ENCODE results near the gene CLEC16A.

CLEC16A gene

GRCh38 chr16:11149011-11149616 is 204.8 kb downstream of the CLEC16A start:
- Mint-ChIP-seq H3K4me1 (peaks cover 12% of the 10 kb centered on the region), H3K27ac (peak overlapping the region; percentile 58), H3K36me3 (no peaks in the 10 kb centered on the region), H3K9me3 (no peaks in the 10 kb centered on the region), H3K4me3 (no peak overlapping the region)
- ATAC-seq (no peak), DNase-seq (ENCODE audit: low spot score in 2 of 2) (no peak)

- Mint-ChIP-seq H3K4me3 (no peak overlapping the region), H3K9me3 (no peaks in the 10 kb centered on the region)
- no peak for DNase-seq (ENCODE audit: low spot score in 2 of 2)
These were observed 205.8 kb downstream of the CLEC16A start for GRCh38 chr16:11150190-11150589.

GRCh38 chr16:11151156-11151884 is 207.0 kb downstream of the CLEC16A start:
- peaks cover 19% of the 10 kb centered on the region for H3K4me1 Mint-ChIP-seq
- H3K9me3 Mint-ChIP-seq: no peaks in the 10 kb centered on the region
- H3K27ac Mint-ChIP-seq: no peak overlapping the region
- no peak for DNase-seq (ENCODE audit: low spot score in 2 of 2)
- H3K4me3 Mint-ChIP-seq: no peak overlapping the region
- no peak for ATAC-seq
- no peaks in the 10 kb centered on the region for H3K36me3 Mint-ChIP-seq

More at GRCh38 chr16:11150190-11150589, 205.8 kb downstream of the CLEC16A start:
- Mint-ChIP-seq H3K27ac (no peak overlapping the region), H3K4me1 (peaks cover 12% of the 10 kb centered on the region), H3K36me3 (no peaks in the 10 kb centered on the region)
- ATAC-seq: no peak

- DNase-seq (ENCODE audit: low spot score in 2 of 2): no peak
- Mint-ChIP-seq H3K4me1 (peaks cover 21% of the 10 kb centered on the region), H3K9me3 (no peaks in the 10 kb centered on the region), H3K27ac (no peak overlapping the region), H3K4me3 (no peak overlapping the region), H3K36me3 (no peaks in the 10 kb centered on the region)
- no peak for ATAC-seq
These were observed 207.7 kb downstream of the CLEC16A start for GRCh38 chr16:11151885-11152629.

- Mint-ChIP-seq H3K36me3 (no peaks in the 10 kb centered on the region), H3K4me3 (no peak overlapping the region), H3K9me3 (no peaks in the 10 kb centered on the region), H3K27ac (no peak overlapping the region), H3K4me1 (peaks cover 25% of the 10 kb centered on the region)
- DNase-seq (ENCODE audit: low spot score in 2 of 2): no peak
- ATAC-seq: no peak
These were observed 208.4 kb downstream of the CLEC16A start for GRCh38 chr16:11152677-11153331.

GRCh38 chr16:11155284-11155806 is 211.0 kb downstream of the CLEC16A start:
- no peak for DNase-seq (ENCODE audit: low spot score in 2 of 2)
- H3K27ac Mint-ChIP-seq: no peak overlapping the region
- ATAC-seq: peak; percentile 88
- H3K9me3 Mint-ChIP-seq: no peaks in the 10 kb centered on the region
- peaks cover 2% of the 10 kb centered on the region for H3K36me3 Mint-ChIP-seq
- H3K4me1 Mint-ChIP-seq: peaks cover 40% of the 10 kb centered on the region
- no peak overlapping the region for H3K4me3 Mint-ChIP-seq

GRCh38 chr16:11156401-11156800 is 212.0 kb downstream of the CLEC16A start:
- H3K4me3 Mint-ChIP-seq: no peak overlapping the region
- peaks cover 51% of the 10 kb centered on the region for H3K4me1 Mint-ChIP-seq
- peaks cover 12% of the 10 kb centered on the region for H3K36me3 Mint-ChIP-seq

GRCh38 chr16:11157143-11157542 is 212.8 kb downstream of the CLEC16A start:
- peaks cover 58% of the 10 kb centered on the region for H3K4me1 Mint-ChIP-seq
- peak overlapping the region; percentile 52 for H3K27ac Mint-ChIP-seq
- DNase-seq (ENCODE audit: low spot score in 2 of 2): no peak
- no peak overlapping the region for H3K4me3 Mint-ChIP-seq
- ATAC-seq: no peak
- H3K9me3 Mint-ChIP-seq: no peaks in the 10 kb centered on the region
- H3K36me3 Mint-ChIP-seq: peaks cover 17% of the 10 kb centered on the region

More at GRCh38 chr16:11156401-11156800, 212.0 kb downstream of the CLEC16A start:
- H3K27ac Mint-ChIP-seq: no peak overlapping the region
- H3K9me3 Mint-ChIP-seq: no peaks in the 10 kb centered on the region
- no peak for ATAC-seq
- no peak for DNase-seq (ENCODE audit: low spot score in 2 of 2)

GRCh38 chr16:11158018-11158417 is 213.7 kb downstream of the CLEC16A start:
- ATAC-seq (no peak), DNase-seq (ENCODE audit: low spot score in 2 of 2) (no peak)
- peaks cover 17% of the 10 kb centered on the region for H3K36me3 Mint-ChIP-seq
- H3K9me3 Mint-ChIP-seq: no peaks in the 10 kb centered on the region
- H3K4me1 Mint-ChIP-seq: peaks cover 58% of the 10 kb centered on the region
- no peak overlapping the region for H3K4me3 Mint-ChIP-seq
- H3K27ac Mint-ChIP-seq: peak overlapping the region; percentile 52

- no peaks in the 10 kb centered on the region for H3K9me3 Mint-ChIP-seq
- no peak overlapping the region for H3K4me3 Mint-ChIP-seq
- H3K36me3 Mint-ChIP-seq: peaks cover 17% of the 10 kb centered on the region
- no peak for DNase-seq (ENCODE audit: low spot score in 2 of 2)
- H3K27ac Mint-ChIP-seq: peak overlapping the region; percentile 97
- H3K4me1 Mint-ChIP-seq: peaks cover 65% of the 10 kb centered on the region
- no peak for ATAC-seq
These were observed 214.9 kb downstream of the CLEC16A start for GRCh38 chr16:11159282-11159681.

GRCh38 chr16:11160676-11161115 is 216.3 kb downstream of the CLEC16A start:
- H3K36me3 Mint-ChIP-seq: peaks cover 17% of the 10 kb centered on the region
- H3K9me3 Mint-ChIP-seq: no peaks in the 10 kb centered on the region
- peak; percentile 93 for ATAC-seq
- DNase-seq (ENCODE audit: low spot score in 2 of 2): peak in 1 of 2 donors; percentile 79
- peak overlapping the region; percentile 97 for H3K27ac Mint-ChIP-seq
- peak overlapping the region; percentile 34 for H3K4me3 Mint-ChIP-seq
- H3K4me1 Mint-ChIP-seq: peaks cover 72% of the 10 kb centered on the region

- DNase-seq (ENCODE audit: low spot score in 2 of 2) (no peak), ATAC-seq (no peak)
- peak overlapping the region; percentile 97 for H3K27ac Mint-ChIP-seq
- peaks cover 17% of the 10 kb centered on the region for H3K36me3 Mint-ChIP-seq
- H3K4me3 Mint-ChIP-seq: peak overlapping the region; percentile 34
- peaks cover 76% of the 10 kb centered on the region for H3K4me1 Mint-ChIP-seq
- no peaks in the 10 kb centered on the region for H3K9me3 Mint-ChIP-seq
These were observed 217.1 kb downstream of the CLEC16A start for GRCh38 chr16:11161439-11161838.

- peak overlapping the region; percentile 97 for H3K27ac Mint-ChIP-seq
- H3K9me3 Mint-ChIP-seq: no peaks in the 10 kb centered on the region
- DNase-seq (ENCODE audit: low spot score in 2 of 2) (no peak), ATAC-seq (no peak)
- H3K36me3 Mint-ChIP-seq: peaks cover 22% of the 10 kb centered on the region
- H3K4me3 Mint-ChIP-seq: peak overlapping the region; percentile 34
- peaks cover 78% of the 10 kb centered on the region for H3K4me1 Mint-ChIP-seq
These were observed 217.6 kb downstream of the CLEC16A start for GRCh38 chr16:11161974-11162373.

GRCh38 chr16:11162586-11163268 is 218.4 kb downstream of the CLEC16A start:
- no peak overlapping the region for H3K4me3 Mint-ChIP-seq
- H3K27ac Mint-ChIP-seq: peak overlapping the region; percentile 97
- DNase-seq (ENCODE audit: low spot score in 2 of 2): no peak
- H3K4me1 Mint-ChIP-seq: peaks cover 74% of the 10 kb centered on the region
- H3K9me3 Mint-ChIP-seq: no peaks in the 10 kb centered on the region
- no peak for ATAC-seq
- peaks cover 29% of the 10 kb centered on the region for H3K36me3 Mint-ChIP-seq
